GM12878 (cell line): ENCODE data around the gene FAM162A. TPM values are rescaled to one million over a fixed set of nuclear protein-coding genes. Genes with fewer than 3 reads are reported as not detected.

ENCODE experiments used
- BCL3 ChIP-seq: IDR thresholded peaks from 2 replicates; pipeline ENCODE4 v1.6.1; 2011; ENCODE audit warnings: borderline replicate concordance, low read depth, mild to moderate bottlenecking, moderate library complexity, low read length; ENCODE audit not compliant: insufficient read depth, poor library complexity, severe bottlenecking
- BHLHE40 ChIP-seq, 2 experiments: fragments of 450-650 bp in 1 of 2; IDR thresholded peaks; 2 replicates each; pipeline ENCODE4 v1.6.1; 2011 to 2017; ENCODE audit warnings: low read depth in 2 of 2, borderline replicate concordance in 1 of 2, improper control_type of control experiment in 1 of 2, low read length in 1 of 2, mild to moderate bottlenecking in 1 of 2
- CBX3 ChIP-seq: fragments of 200-600 bp; sonication (generic); IDR thresholded peaks from 2 replicates; pipeline ENCODE4 v1.6.1; 2016; ENCODE audit warnings: low read depth, borderline replicate concordance
- CEBPB ChIP-seq, 2 experiments: fragments of 150-350 bp in 1 of 2; IDR thresholded peaks; 2 replicates each; pipeline ENCODE4 v1.6.1; 2012 to 2014; ENCODE audit warnings: low read depth in 2 of 2, low read length in 2 of 2, borderline replicate concordance in 1 of 2, inconsistent platforms in 1 of 2
- CHD1 ChIP-seq: IDR thresholded peaks from 2 replicates; pipeline ENCODE4 v1.6.1; 2012; ENCODE audit warnings: low read depth, low read length, improper control_type of control experiment
- CHD4 ChIP-seq: fragments of 200-600 bp; sonication (generic); IDR thresholded peaks from 2 replicates; pipeline ENCODE4 v1.6.1; 2016; ENCODE audit warnings: mild to moderate bottlenecking
- CTCF ChIP-seq, 3 experiments: IDR thresholded peaks in 2 of 3; conservative IDR thresholded peaks in 1 of 3; 2 replicates each; pipeline ENCODE4 v1.5.1; 2011; ENCODE audit warnings: low read depth in 3 of 3, low read length in 3 of 3, mild to moderate bottlenecking in 3 of 3, control low read depth in 2 of 3, moderate library complexity in 2 of 3, inconsistent platforms in 1 of 3, mixed read lengths in 1 of 3; ENCODE audit not compliant: control insufficient read depth in 2 of 3, insufficient read depth in 1 of 3; ENCODE audit errors: extremely low read depth in 1 of 3
- DPF2 ChIP-seq: fragments of 450-650 bp; IDR thresholded peaks from 2 replicates; pipeline ENCODE4 v1.6.1; 2017; ENCODE audit warnings: mild to moderate bottlenecking
- EGR1 ChIP-seq, 2 experiments: IDR thresholded peaks; 1 replicate in 1 of 2; 2 replicates in 1 of 2; pipeline ENCODE4 v1.6.1; 2011 to 2012; ENCODE audit warnings: low read depth in 2 of 2, low read length in 2 of 2, borderline replicate concordance in 1 of 2, mild to moderate bottlenecking in 1 of 2, moderate library complexity in 1 of 2
- EP300 ChIP-seq, 2 experiments: fragments of 150-350 bp in 1 of 2; IDR thresholded peaks; 2 replicates each; pipeline ENCODE4 v1.6.1; 2011 to 2012; ENCODE audit warnings: low read depth in 2 of 2, low read length in 2 of 2, borderline replicate concordance in 1 of 2, improper control_type of control experiment in 1 of 2, inconsistent platforms in 1 of 2; ENCODE audit not compliant: control insufficient read depth in 1 of 2
- ESRRA ChIP-seq: IDR thresholded peaks from 2 replicates; pipeline ENCODE4 v1.6.1; 2012; ENCODE audit warnings: mild to moderate bottlenecking, low read length, improper control_type of control experiment
- FOS ChIP-seq: IDR thresholded peaks from 3 replicates; pipeline ENCODE4 v1.6.1; 2011; ENCODE audit warnings: borderline replicate concordance; ENCODE audit not compliant: insufficient read length; ENCODE audit errors: extremely low read depth
- FOXM1 ChIP-seq: IDR thresholded peaks from 2 replicates; pipeline ENCODE4 v1.6.1; 2012; ENCODE audit warnings: low read depth, mild to moderate bottlenecking, inconsistent platforms, low read length, moderate library complexity
- HCFC1 ChIP-seq: fragments of 150-350 bp; IDR thresholded peaks from 2 replicates; pipeline ENCODE4 v1.6.1; 2014; ENCODE audit warnings: low read length
- JUNB ChIP-seq: IDR thresholded peaks from 2 replicates; pipeline ENCODE4 v1.6.1; 2016; ENCODE audit warnings: antibody characterized with exemption, mild to moderate bottlenecking
- KDM1A ChIP-seq: fragments of 200-600 bp; sonication (generic); IDR thresholded peaks from 2 replicates; pipeline ENCODE4 v1.6.1; 2016; ENCODE audit warnings: borderline replicate concordance
- KLF5 ChIP-seq: fragments of 450-650 bp; IDR thresholded peaks from 2 replicates; pipeline ENCODE4 v1.6.1; 2014; ENCODE audit warnings: mild to moderate bottlenecking; ENCODE audit not compliant: partially characterized antibody
- MYC ChIP-seq: IDR thresholded peaks from 2 replicates; pipeline ENCODE4 v1.6.1; 2011; ENCODE audit warnings: mild to moderate bottlenecking, low read length, moderate library complexity, inconsistent platforms; ENCODE audit not compliant: insufficient read depth, insufficient replicate concordance, insufficient read length, severe bottlenecking
- NFYB ChIP-seq: IDR thresholded peaks from 2 replicates; pipeline ENCODE4 v1.6.1; 2011; ENCODE audit warnings: low read depth, mild to moderate bottlenecking, low read length, improper control_type of control experiment, moderate library complexity; ENCODE audit not compliant: insufficient read depth
- NRF1 ChIP-seq: conservative IDR thresholded peaks from 2 replicates; pipeline ENCODE4 v1.6.1; 2011; ENCODE audit warnings: mild to moderate bottlenecking, low read depth, low read length, improper control_type of control experiment
- PML ChIP-seq: IDR thresholded peaks from 2 replicates; pipeline ENCODE4 v1.6.1; 2012; ENCODE audit warnings: low read length, inconsistent platforms
- POLR2AphosphoS5 ChIP-seq: IDR thresholded peaks from 2 replicates; pipeline ENCODE4 v1.6.1; 2011; ENCODE audit warnings: mild to moderate bottlenecking, low read length, inconsistent platforms
- RAD51 ChIP-seq: fragments of 450-650 bp; IDR thresholded peaks from 2 replicates; pipeline ENCODE4 v1.6.1; 2016; ENCODE audit warnings: moderate library complexity, mild to moderate bottlenecking, inconsistent platforms
- RUNX3 ChIP-seq: IDR thresholded peaks from 2 replicates; pipeline ENCODE4 v1.6.1; 2012; ENCODE audit warnings: low read length, inconsistent platforms
- SIN3A ChIP-seq: IDR thresholded peaks from 2 replicates; pipeline ENCODE4 v1.6.1; 2012; ENCODE audit warnings: low read depth, low read length, improper control_type of control experiment
- SIX5 ChIP-seq: IDR thresholded peaks from 2 replicates; pipeline ENCODE4 v1.6.1; 2011; ENCODE audit warnings: mild to moderate bottlenecking, low read depth, low read length, moderate library complexity; ENCODE audit not compliant: severe bottlenecking
- TCF7 ChIP-seq: IDR thresholded peaks from 2 replicates; pipeline ENCODE4 v1.6.1; 2014; ENCODE audit warnings: antibody characterized with exemption, borderline replicate concordance
- ZBED1 ChIP-seq: IDR thresholded peaks from 2 replicates; pipeline ENCODE4 v1.6.1; 2016; ENCODE audit warnings: borderline replicate concordance
- polyA plus RNA-seq, 11 experiments: library from polyadenylated mRNA; depleted of rRNA in 4 of 11; unstranded in 6 of 11; stranded (reverse) in 5 of 11; fragments of >200 nt; fragmentation: Nextera tagmentation in 4 of 11; fragmentation: Illumina TruSeq in 1 of 11; extraction: Ambion mirVana in 4 of 11; extraction: Trizol in 1 of 11; gene quantifications; 1 replicate in 1 of 11; 2 replicates in 10 of 11; pipeline versions ENCODE4 v1.2.1 to v1.2.3, GENCODE V29; 2011 to 2016; ENCODE audit warnings: inconsistent platforms in 2 of 11, missing spikeins in 2 of 11, low read depth in 1 of 11
- total RNA-seq, 4 experiments: library from RNA; depleted of rRNA in 3 of 4; stranded (reverse); fragments of >200 nt in 3 of 4; fragmentation: Illumina TruSeq in 1 of 4; extraction: Trizol in 1 of 4; gene quantifications; 2 replicates each; pipeline versions ENCODE4 v1.2.1 to v1.2.3, GENCODE V29; 2013 to 2021

The FAM162A gene
- total and polyA plus RNA-seq, 10 of the 15 experiments (the other 5 are each of a cell fraction or from before 2014, with no cell fraction given), result 59.2 to 346 (median 149) TPM

- no peak for TF ChIP-seq CHD4
- peak; percentile 85 to 90 for TF ChIP-seq BHLHE40 (IDR thresholded peaks at IDR 0.05; ENCODE audit: borderline replicate concordance in 1 of 2, low read depth in 2 of 2, low read length in 1 of 2)
- TF ChIP-seq BCL3, result no peak
- peak; percentile 97 for TF ChIP-seq POLR2AphosphoS5
- no peak for TF ChIP-seq KDM1A
- TF ChIP-seq EGR1 (IDR thresholded peaks at IDR 0.05; ENCODE audit: borderline replicate concordance in 1 of 2, low read depth in 2 of 2, low read length in 2 of 2), result peak in 1 of 2 experiments; percentile 29; a peak in 1 of 3 replicates
- TF ChIP-seq JUNB, result no peak
- TF ChIP-seq KLF5, result peak; percentile 93
- no peak for TF ChIP-seq FOS
- peak; percentile 99 for TF ChIP-seq PML
- TF ChIP-seq ESRRA, result no peak
- no peak for TF ChIP-seq CBX3
- peak; percentile 94 for TF ChIP-seq SIN3A
- no peak; a peak in 1 of 6 replicates for TF ChIP-seq CTCF (IDR thresholded peaks at IDR 0.05 in 2 of 3, conservative IDR thresholded peaks at IDR 0.05 in 1 of 3; ENCODE audit: control insufficient read depth in 2 of 3, extremely low read depth in 1 of 3, insufficient read depth in 1 of 3, low read depth in 3 of 3, low read length in 3 of 3)
- peak; percentile 67; the same call in 1 of the 2 replicates for TF ChIP-seq DPF2
- TF ChIP-seq NRF1, result peak; percentile 92
- TF ChIP-seq TCF7, result peak; percentile 92
- TF ChIP-seq EP300 (IDR thresholded peaks at IDR 0.05; ENCODE audit: borderline replicate concordance in 1 of 2, control insufficient read depth in 1 of 2, low read depth in 2 of 2, low read length in 2 of 2), result peak; percentile 33 to 43; a peak in 1 of 4 replicates
- TF ChIP-seq NFYB, result peak; percentile 30; the same call in 1 of the 2 replicates
- no peak for TF ChIP-seq CEBPB (IDR thresholded peaks at IDR 0.05; ENCODE audit: borderline replicate concordance in 1 of 2, low read depth in 2 of 2, low read length in 2 of 2)
- TF ChIP-seq SIX5, result peak; percentile 25
- peak; percentile 48; the same call in 1 of the 2 replicates for TF ChIP-seq HCFC1
- peak; percentile 87 for TF ChIP-seq RUNX3
- TF ChIP-seq RAD51, result peak; percentile 84
- peak; percentile 33 for TF ChIP-seq MYC
- peak; percentile 59 for TF ChIP-seq FOXM1
- TF ChIP-seq ZBED1, result peak; percentile 59; the same call in 1 of the 2 replicates
- TF ChIP-seq CHD1, result peak; percentile 61; the same call in 1 of the 2 replicates
These were observed 32.0 kb downstream of the FAM162A start, which contains the start of gene WDR5B (continued) for GRCh38 chr3:122415762-122416654.
